GM18499 (cell line): Measurements from ENCODE around the gene MAGI1.

Experiments used
- ATAC-seq: cut with Tn5 transposase; IDR thresholded peaks from one replicate; pipeline ENCODE4 v1.9.1; 2021; ENCODE audit warnings: moderate number of reproducible peaks; ENCODE audit not compliant: insufficient read depth, unreplicated experiment

Gene MAGI1

DNA sequence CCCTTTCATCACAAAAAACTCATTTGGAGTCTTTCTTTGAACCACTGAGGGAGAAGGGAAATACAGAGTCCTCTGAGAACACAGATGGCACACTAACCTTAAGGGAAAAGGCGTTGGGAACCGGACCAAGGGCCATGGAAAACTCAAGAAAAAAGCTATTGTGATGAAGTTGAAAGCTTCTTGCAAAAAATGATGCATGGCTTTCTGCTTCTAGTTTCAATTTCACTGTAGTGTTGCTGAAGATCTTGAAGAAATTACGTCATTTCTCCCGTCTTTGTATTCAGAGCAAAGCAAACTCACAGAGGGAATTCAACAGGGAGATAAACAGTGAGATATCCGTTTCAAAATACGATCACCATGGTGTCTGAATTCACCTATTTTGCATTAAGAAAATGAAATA is 708.6 kb downstream of the MAGI1 start:
- no peak for ATAC-seq

DNA sequence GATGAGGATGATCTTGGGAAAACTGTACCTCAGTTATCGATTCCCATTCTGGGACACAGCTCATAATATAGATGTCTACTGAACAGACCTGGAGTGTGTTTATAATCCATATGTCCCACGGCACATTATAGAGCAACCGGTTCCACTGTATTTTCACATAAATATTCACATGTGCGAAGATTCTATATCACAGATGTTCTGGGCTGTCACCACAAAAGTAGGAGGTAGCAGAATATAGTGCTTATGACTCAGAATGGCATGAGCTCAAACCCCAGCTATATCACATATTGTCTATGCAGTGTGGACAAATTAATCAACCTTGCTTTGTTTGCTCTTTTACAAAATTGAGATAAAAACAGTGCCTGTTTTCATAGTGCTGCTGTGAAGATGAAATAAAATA is 710.6 kb downstream of the MAGI1 start:
- ATAC-seq = no peak

DNA sequence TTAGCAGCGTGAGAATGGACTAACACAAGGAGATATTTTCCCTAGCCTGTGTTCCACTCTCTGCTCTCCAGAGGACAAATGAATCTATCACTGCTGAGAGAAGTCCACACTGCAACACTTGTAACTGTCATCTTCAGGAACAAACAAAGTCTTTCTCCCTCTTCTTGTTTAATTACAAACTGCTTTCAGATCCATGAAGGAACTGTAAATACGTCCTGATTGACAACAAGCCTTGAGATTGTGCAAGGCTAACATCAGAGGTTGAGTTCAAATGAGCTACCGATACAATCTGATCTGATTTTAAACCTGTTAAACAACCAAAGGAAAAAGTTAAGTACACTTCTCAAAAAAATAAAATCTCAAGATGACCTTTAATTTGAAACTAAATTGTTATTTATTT is 712.1 kb downstream of the MAGI1 start:
- ATAC-seq = no peak

DNA sequence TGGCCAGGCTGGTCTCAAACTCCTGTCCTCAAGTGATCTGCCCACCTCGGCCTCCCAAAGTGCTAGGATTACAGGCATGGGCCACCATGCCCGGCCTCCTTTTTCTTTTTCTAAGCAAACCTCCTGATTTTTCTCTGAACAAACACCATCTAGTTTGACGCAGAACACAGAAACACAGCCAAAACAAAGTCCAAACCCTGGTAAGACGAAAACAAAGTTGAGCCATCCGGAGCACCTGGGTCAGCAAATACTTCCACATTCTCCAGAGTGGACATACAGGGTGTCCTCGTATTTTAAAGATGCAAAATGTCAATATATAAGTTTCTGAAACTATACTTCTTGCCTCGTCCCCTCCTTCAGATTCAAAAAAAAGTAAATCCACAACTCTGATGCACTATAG is 715.8 kb downstream of the MAGI1 start:
- ATAC-seq = no peak

DNA sequence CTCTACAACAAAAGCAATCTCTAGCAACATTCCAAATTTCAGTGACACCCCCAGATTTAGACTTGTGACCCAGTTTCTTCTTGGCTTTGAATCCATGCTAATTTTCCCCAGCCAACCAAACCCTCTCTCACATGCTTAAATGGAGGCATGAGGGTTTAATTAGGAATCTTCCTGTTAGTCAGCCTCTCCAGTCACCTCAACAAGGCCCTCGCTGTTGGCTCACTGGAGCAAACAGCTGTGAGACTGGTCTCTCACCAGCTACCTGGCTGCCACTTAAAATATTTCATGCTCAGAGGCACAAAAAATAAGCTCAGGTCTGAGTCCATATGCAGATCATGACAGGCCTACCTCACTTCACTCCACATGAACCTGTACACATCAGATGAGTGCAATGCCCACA is 720.5 kb downstream of the MAGI1 start:
- no peak for ATAC-seq

DNA sequence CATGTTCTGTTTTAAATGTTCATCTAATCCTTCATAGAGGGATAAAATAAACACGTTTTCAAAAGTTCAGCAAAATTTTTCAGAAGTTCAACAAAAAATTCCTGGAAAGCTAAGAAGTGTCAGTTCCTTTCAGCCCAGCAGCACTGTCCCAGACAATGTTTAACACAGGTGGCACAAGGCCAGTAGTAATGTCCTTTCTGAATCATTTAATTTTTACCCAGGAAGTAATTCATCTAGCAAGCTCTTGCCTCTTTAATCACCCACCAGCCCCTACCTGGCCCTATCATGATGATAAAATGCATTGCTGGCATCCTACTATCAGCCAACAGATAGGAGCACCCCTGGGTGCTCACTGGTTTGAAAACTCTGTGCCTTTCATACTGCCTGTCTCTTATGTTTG is 723.8 kb downstream of the MAGI1 start:
- no peak for ATAC-seq

DNA sequence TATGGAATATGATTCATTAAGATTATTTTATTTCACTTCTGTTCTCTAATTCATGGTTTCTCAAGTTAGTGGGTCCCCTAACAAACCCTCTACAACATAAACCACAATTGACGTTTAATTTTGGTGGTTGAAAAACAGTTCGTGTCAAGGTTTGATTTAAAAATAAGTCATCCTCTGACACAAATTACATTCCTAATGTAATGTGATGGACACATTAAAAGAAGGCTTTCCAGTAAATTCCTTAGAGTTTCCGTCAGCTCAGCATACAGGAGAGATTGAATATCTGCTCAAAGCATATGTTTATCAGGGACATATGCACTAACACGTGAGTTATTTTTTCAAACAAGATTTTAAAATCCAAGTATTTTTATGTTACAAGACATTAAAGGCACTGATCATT is 724.4 kb downstream of the MAGI1 start:
- no peak for ATAC-seq

DNA sequence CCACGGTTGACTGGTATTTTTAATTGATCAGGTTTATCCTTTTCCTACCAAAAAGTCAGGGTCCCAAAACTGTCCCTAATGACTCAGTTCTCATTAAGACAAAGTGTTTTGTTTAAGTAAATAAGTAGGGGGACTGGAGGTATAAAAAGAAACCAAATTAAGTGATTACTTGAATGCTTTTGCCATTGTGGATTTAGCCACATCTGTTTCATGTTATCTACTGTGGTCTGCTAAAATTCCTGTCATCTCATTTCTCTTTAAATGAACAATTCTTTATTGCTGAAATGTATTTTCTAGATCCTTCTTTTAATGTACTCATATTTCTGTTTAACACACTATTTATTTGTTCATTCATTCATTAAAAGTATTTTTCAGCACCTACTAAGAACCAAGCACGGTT is 725.1 kb downstream of the MAGI1 start:
- ATAC-seq = no peak

DNA sequence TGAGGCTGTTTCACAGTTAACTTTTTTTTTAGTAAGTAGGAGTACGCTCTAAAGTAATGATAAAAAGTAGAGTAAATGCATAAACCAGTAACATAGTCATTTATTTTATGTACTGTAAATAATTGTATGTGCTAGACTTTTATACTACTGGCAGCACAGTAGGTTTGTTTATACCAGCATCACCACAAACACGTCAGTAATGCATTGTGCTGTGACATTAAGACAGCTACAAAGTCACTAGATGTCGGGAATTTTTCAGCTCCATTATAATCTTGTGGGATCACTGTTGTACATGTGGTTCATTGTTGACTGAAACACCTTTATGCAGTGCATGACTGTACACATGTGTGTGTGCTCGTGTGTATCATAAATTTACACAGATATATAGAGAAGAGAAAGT is 732.9 kb downstream of the MAGI1 start:
- no peak for ATAC-seq
